MCF 10A (cell line): ENCODE data around the gene NAA38. TPM values are rescaled to one million over a fixed set of nuclear protein-coding genes. Genes with fewer than 3 reads are reported as not detected.

Experiments used
- BruUV-seq: library from RNA; stranded (reverse); fragments of 400-500 nt; replicated peaks from 2 replicates; lab custom pipeline; 2021; lab: Mats Ljungman, UMichigan
- CTCF ChIA-PET: fragments of 300-600 bp; sonication (Branson Sonifier 250); formaldehyde crosslinking; extraction: SDS; loops from one replicate; lab custom pipeline; 2021; ENCODE audit warnings: antibody characterized with exemption, inconsistent platforms; lab: Yijun Ruan, JAX
- POLR2A ChIA-PET: fragments of 300-600, 350-650 bp; sonication (Branson Sonifier 250); formaldehyde crosslinking; extraction: SDS; loops from one replicate; lab custom pipeline; 2020; ENCODE audit warnings: antibody characterized with exemption, inconsistent platforms; lab: Yijun Ruan, JAX
- DNase-seq: peaks from one replicate; pipeline ENCODE4 v3.0.0-alpha.2; 2018; ENCODE audit not compliant: unreplicated experiment
- H3K27ac Mint-ChIP-seq: one replicate; pipeline ENCODE4 v1.8.0; 2022; ENCODE audit warnings: mild to moderate bottlenecking, low read depth, mixed read lengths; ENCODE audit not compliant: unreplicated experiment
- H3K27me3 Mint-ChIP-seq: one replicate; pipeline ENCODE4 v1.8.0; 2022; ENCODE audit warnings: mixed read lengths; ENCODE audit not compliant: insufficient read depth, unreplicated experiment
- H3K36me3 Mint-ChIP-seq: one replicate; pipeline ENCODE4 v1.8.0; 2022; ENCODE audit warnings: mild to moderate bottlenecking, moderate library complexity, mixed read lengths; ENCODE audit not compliant: insufficient read depth, unreplicated experiment
- H3K4me1 Mint-ChIP-seq: one replicate; pipeline ENCODE4 v1.8.0; 2022; ENCODE audit warnings: mixed read lengths; ENCODE audit not compliant: insufficient read depth, unreplicated experiment
- H3K4me3 Mint-ChIP-seq: one replicate; pipeline ENCODE4 v1.8.0; 2022; ENCODE audit warnings: mild to moderate bottlenecking, moderate library complexity, mixed read lengths; ENCODE audit not compliant: unreplicated experiment
- H3K9me3 Mint-ChIP-seq: one replicate; pipeline ENCODE4 v1.8.0; 2022; ENCODE audit warnings: mixed read lengths; ENCODE audit not compliant: unreplicated experiment
- intact Hi-C: fragments of 100-400 bp; cut with micrococcal nuclease; formaldehyde crosslinking; loops from 2 replicates; pipeline ENCODE4 v1.14.1; 2022
- total RNA-seq: library from RNA; stranded (reverse); gene quantifications from 2 replicates; pipeline ENCODE4 v1.2.3, GENCODE V29; 2022
- TF ChIP-seq, protein P1 (sequence below): fragments of 200-600 bp; IDR thresholded peaks from one replicate; pipeline ENCODE4 v1.8.0; 2022; ENCODE audit warnings: antibody characterized with exemption, mild to moderate bottlenecking; ENCODE audit not compliant: unreplicated experiment

NAA38 gene
- total RNA-seq, 1 experiment from 2014 or later = 83.4 TPM

GRCh38 chr17:7889166-7889955 lies 32.0 kb upstream of the NAA38 start:
- H3K27ac Mint-ChIP-seq = no peak overlapping the region
- H3K36me3 Mint-ChIP-seq = peaks cover 48% of the 10 kb centered on the region
- DNase-seq = peak; percentile 98
- intact Hi-C loops = no loop called here
- H3K27me3 Mint-ChIP-seq = no peaks in the 10 kb centered on the region
- H3K9me3 Mint-ChIP-seq = no peaks in the 10 kb centered on the region
- ChIA-PET CTCF (interaction anchor here (0.6 to 3.6 kb wide), 8 partner anchors 9 to 993 kb away, joined by 3 to 25 read pairs (median 4); partner anchors contain the start of genes CNTROB and TRAPPC1), POLR2A (interaction anchor here (0.6 to 1.6 kb wide), 8 partner anchors 11 to 230 kb away, joined by 3 to 7 read pairs (median 6); partner anchors contain the start of genes ALOXE3, CNTROB, KDM6B and NAA38)
- BruUV-seq = no TSS peak
- H3K4me1 Mint-ChIP-seq = no peaks in the 10 kb centered on the region
- TF ChIP-seq, protein P1, sequence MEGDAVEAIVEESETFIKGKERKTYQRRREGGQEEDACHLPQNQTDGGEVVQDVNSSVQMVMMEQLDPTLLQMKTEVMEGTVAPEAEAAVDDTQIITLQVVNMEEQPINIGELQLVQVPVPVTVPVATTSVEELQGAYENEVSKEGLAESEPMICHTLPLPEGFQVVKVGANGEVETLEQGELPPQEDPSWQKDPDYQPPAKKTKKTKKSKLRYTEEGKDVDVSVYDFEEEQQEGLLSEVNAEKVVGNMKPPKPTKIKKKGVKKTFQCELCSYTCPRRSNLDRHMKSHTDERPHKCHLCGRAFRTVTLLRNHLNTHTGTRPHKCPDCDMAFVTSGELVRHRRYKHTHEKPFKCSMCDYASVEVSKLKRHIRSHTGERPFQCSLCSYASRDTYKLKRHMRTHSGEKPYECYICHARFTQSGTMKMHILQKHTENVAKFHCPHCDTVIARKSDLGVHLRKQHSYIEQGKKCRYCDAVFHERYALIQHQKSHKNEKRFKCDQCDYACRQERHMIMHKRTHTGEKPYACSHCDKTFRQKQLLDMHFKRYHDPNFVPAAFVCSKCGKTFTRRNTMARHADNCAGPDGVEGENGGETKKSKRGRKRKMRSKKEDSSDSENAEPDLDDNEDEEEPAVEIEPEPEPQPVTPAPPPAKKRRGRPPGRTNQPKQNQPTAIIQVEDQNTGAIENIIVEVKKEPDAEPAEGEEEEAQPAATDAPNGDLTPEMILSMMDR = peak; percentile 28
- H3K4me3 Mint-ChIP-seq = no peak overlapping the region

DNA sequence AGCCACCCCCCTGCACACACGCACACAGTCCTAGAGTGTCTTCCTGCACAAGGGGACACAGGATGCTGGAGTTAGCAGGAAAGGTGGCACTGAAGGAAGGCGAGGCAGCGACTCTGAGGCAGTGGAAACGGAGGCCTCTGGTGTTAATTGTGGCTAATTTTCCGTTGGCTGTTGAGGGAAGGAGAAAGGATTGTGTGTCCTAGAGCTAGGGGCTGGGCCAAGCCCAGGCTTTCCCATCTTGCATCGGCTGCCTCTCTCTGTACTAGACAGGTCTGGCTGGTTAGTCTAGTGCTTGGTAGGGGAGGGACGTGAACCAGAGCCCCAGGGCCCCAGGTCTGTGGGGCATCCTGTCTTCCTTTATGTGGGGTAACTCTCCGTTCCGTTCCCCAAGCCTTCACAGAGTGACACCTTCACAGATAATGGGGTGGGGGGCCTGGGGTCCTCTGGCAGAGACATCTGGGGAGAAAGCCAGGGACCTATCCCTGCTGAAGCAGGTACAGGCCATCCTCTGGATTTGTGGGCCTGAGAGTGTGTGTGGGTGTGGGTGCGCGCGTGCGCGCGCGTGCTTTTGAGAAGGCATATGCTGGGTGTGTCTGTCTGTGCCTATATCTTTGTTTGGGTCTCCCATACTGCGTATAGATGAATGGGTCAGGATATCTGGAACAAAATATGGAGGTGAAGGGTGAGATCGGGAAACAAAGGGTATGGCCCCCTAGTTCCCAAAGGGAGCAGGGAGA lies 31.0 kb upstream of the NAA38 start, which contains the start of gene CHD3:
TSS of gene CHD3 (plus strand) at position 606 of the 737 bp plus-strand sequence. CDS start 212 bp downstream, outside the sequence.
- ChIA-PET POLR2A (interaction anchor here (0.6 to 1.6 kb wide), 8 partner anchors 12 to 231 kb away, joined by 3 to 7 read pairs (median 6); partner anchors contain the start of genes ALOXE3, CNTROB, KDM6B and NAA38), CTCF (interaction anchor here (0.6 to 3.6 kb wide), 8 partner anchors 10 to 44 kb away, joined by 3 to 25 read pairs (median 4); partner anchors contain the start of genes CNTROB and TRAPPC1)
- H3K36me3 Mint-ChIP-seq = peaks cover 38% of the 10 kb centered on the region
- intact Hi-C loops = no loop called here
- H3K9me3 Mint-ChIP-seq = no peaks in the 10 kb centered on the region
- DNase-seq = peak; percentile 18
- no TSS peak for BruUV-seq
- TF ChIP-seq, protein P1 = no peak
- H3K4me1 Mint-ChIP-seq = no peaks in the 10 kb centered on the region
- H3K27me3 Mint-ChIP-seq = no peaks in the 10 kb centered on the region
- H3K4me3 Mint-ChIP-seq = no peak within 1 kb of the TSS
- H3K27ac Mint-ChIP-seq = no peak within 1 kb of the TSS

DNA sequence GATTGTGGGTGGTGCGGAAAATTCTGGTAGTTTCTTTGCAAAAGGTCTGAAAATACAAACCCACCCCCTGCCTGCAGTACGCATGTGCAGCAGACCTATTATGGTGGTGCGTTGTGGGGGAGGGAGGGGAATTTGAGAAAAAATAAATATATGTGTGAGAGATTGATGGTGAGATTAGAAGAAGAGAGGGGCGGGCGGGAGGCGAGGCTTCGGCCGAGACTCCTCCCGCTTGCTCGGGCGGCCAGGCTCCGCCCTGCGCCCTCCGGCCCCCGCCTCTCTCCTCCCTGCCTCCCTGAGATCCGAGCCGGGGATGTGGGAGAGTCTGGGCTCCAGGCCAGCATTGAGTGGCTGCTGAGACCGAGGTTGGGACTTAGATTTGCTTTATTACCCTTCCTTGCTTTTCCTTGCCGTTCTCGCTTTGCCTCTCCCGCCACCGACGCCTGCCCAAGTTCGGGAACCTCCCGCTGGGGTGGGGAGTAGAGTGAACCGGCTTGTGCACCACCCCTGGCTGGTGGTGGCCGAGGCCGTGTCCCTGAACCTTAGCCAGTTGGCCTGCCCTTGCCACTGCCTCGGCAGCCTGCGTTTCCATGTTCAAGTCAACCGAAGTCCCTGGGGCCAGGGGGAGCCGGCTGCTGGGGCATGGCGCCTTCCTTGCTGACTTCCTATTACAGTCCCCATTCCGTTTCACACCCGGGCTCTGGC lies 30.3 kb upstream of the NAA38 start:
- Mint-ChIP-seq H3K36me3 (peaks cover 37% of the 10 kb centered on the region), H3K27me3 (no peaks in the 10 kb centered on the region), H3K9me3 (no peaks in the 10 kb centered on the region), H3K4me1 (no peaks in the 10 kb centered on the region), H3K4me3 (no peak overlapping the region), H3K27ac (no peak overlapping the region)
- TF ChIP-seq, protein P1 = no peak
- POLR2A ChIA-PET = no interaction called here
- intact Hi-C loops = loop anchor here (2.0 kb wide), 1 partner anchor 51 kb away; no protein-coding TSS in a partner anchor
- peak; percentile 97 for DNase-seq
- no TSS peak for BruUV-seq
- CTCF ChIA-PET = no interaction called here
